HEK293 (cell line): ENCODE measurements around the gene PIP5K1B.

Experiments
- CTCF ChIA-PET: fragments of 350-600 bp; formaldehyde crosslinking; extraction: SDS; loops from one replicate; lab custom pipeline; 2021; ENCODE audit warnings: antibody characterized with exemption; lab: Yijun Ruan, JAX
- POLR2A ChIA-PET: fragments of 300-600 bp; formaldehyde crosslinking; extraction: SDS; loops from one replicate; lab custom pipeline; 2020; ENCODE audit warnings: antibody characterized with exemption, inconsistent platforms; lab: Yijun Ruan, JAX
- H3K27ac ChIP-seq: fragments of 200-500 bp; sonication (Bioruptor generic); 2 replicates; pipeline ENCODE4 v1.5.1; 2014; ENCODE audit warnings: low read depth, low read length, control low read depth, inconsistent platforms; ENCODE audit errors: extremely low read depth
- H3K36me3 ChIP-seq, 2 experiments: fragments of 200-500 bp in 1 of 2; sonication (Bioruptor generic) in 1 of 2; 1 replicate in 1 of 2; 2 replicates in 1 of 2; pipeline ENCODE4 v1.5.1; 2014 to 2017; ENCODE audit warnings: inconsistent platforms in 2 of 2, low read length in 2 of 2; ENCODE audit not compliant: control insufficient read depth in 2 of 2, insufficient read depth in 1 of 2
- H3K4me1 ChIP-seq: fragments of 200-500 bp; sonication (Bioruptor generic); 2 replicates; pipeline ENCODE4 v1.5.1; 2014; ENCODE audit warnings: mild to moderate bottlenecking, low read length, inconsistent platforms; ENCODE audit not compliant: control insufficient read depth, insufficient read depth
- H3K4me3 ChIP-seq: 2 replicates; pipeline ENCODE4 v1.5.1; 2011; ENCODE audit warnings: low read depth, mild to moderate bottlenecking, control low read depth, low read length, moderate library complexity
- H3K9me3 ChIP-seq: fragments of 200-500 bp; sonication (Bioruptor generic); 2 replicates; pipeline ENCODE4 v1.5.1; 2014; ENCODE audit warnings: low read depth, low read length, inconsistent platforms; ENCODE audit not compliant: control insufficient read depth, insufficient read depth
- REPIN1 ChIP-seq: fragments of 450-650 bp; formaldehyde crosslinking; IDR thresholded peaks from 2 replicates; pipeline ENCODE4 v1.5.1; 2017; ENCODE audit warnings: missing biosample characterization, missing genetic modification characterization, low read depth
- SP2 ChIP-seq: fragments of 450-650 bp; formaldehyde crosslinking; IDR thresholded peaks from 2 replicates; pipeline ENCODE4 v1.5.1; 2016; ENCODE audit warnings: missing biosample characterization, missing genetic modification characterization
- YY2 ChIP-seq: fragments of 450-650 bp; formaldehyde crosslinking; IDR thresholded peaks from 2 replicates; pipeline ENCODE4 v1.5.1; 2016; ENCODE audit warnings: missing biosample characterization, missing genetic modification characterization
- ZFP41 ChIP-seq: fragments of 450-650 bp; formaldehyde crosslinking; IDR thresholded peaks from 2 replicates; pipeline ENCODE4 v1.5.1; 2016; ENCODE audit warnings: missing biosample characterization, missing genetic modification characterization, borderline replicate concordance
- ZFP69B ChIP-seq: fragments of 450-650 bp; formaldehyde crosslinking; IDR thresholded peaks from 2 replicates; pipeline ENCODE4 v1.5.1; 2016; ENCODE audit warnings: missing biosample characterization, missing genetic modification characterization
- ZNF211 ChIP-seq: fragments of 450-650 bp; formaldehyde crosslinking; IDR thresholded peaks from 2 replicates; pipeline ENCODE4 v1.5.1; 2016; ENCODE audit warnings: low read depth, missing biosample characterization, missing genetic modification characterization
- ZNF239 ChIP-seq: fragments of 450-650 bp; formaldehyde crosslinking; IDR thresholded peaks from 2 replicates; pipeline ENCODE4 v1.5.1; 2016; ENCODE audit warnings: missing biosample characterization, missing genetic modification characterization
- ZNF335 ChIP-seq: fragments of 450-650 bp; formaldehyde crosslinking; conservative IDR thresholded peaks from 2 replicates; pipeline ENCODE4 v1.5.1; 2016; ENCODE audit warnings: missing biosample characterization, missing genetic modification characterization
- ZNF37A ChIP-seq: fragments of 450-650 bp; IDR thresholded peaks from 2 replicates; pipeline ENCODE4 v1.5.1; 2018; ENCODE audit warnings: missing biosample characterization, missing genetic modification characterization
- ZNF416 ChIP-seq: fragments of 450-650 bp; formaldehyde crosslinking; IDR thresholded peaks from 2 replicates; pipeline ENCODE4 v1.5.1; 2016; ENCODE audit warnings: missing biosample characterization, missing genetic modification characterization
- ZNF518A ChIP-seq: fragments of 450-650 bp; formaldehyde crosslinking; conservative IDR thresholded peaks from 2 replicates; pipeline ENCODE4 v1.5.1; 2016; ENCODE audit warnings: low read depth, missing biosample characterization, missing genetic modification characterization
- ZNF530 ChIP-seq: fragments of 450-650 bp; formaldehyde crosslinking; IDR thresholded peaks from 2 replicates; pipeline ENCODE4 v1.5.1; 2016; ENCODE audit warnings: low read depth, missing biosample characterization, missing genetic modification characterization
- ZNF600 ChIP-seq: fragments of 450-650 bp; formaldehyde crosslinking; IDR thresholded peaks from 2 replicates; pipeline ENCODE4 v1.5.1; 2016; ENCODE audit warnings: missing biosample characterization, missing genetic modification characterization
- ZNF677 ChIP-seq: fragments of 450-650 bp; IDR thresholded peaks from 2 replicates; pipeline ENCODE4 v1.5.0; 2018; ENCODE audit warnings: missing biosample characterization, mild to moderate bottlenecking, missing genetic modification characterization, moderate library complexity
- ZSCAN30 ChIP-seq: fragments of 450-650 bp; IDR thresholded peaks from 2 replicates; pipeline ENCODE4 v1.5.1; 2018; ENCODE audit warnings: missing biosample characterization, mild to moderate bottlenecking, missing genetic modification characterization, moderate library complexity
- ZSCAN5A ChIP-seq: fragments of 450-650 bp; formaldehyde crosslinking; IDR thresholded peaks from 2 replicates; pipeline ENCODE4 v1.5.1; 2016; ENCODE audit warnings: missing biosample characterization, missing genetic modification characterization
- TF ChIP-seq, protein P1 (sequence below): fragments of 450-650 bp; formaldehyde crosslinking; IDR thresholded peaks from 2 replicates; pipeline ENCODE4 v1.5.0; 2017; ENCODE audit warnings: missing biosample characterization, missing genetic modification characterization, borderline replicate concordance
- TF ChIP-seq, protein P2 (sequence below): fragments of 450-650 bp; formaldehyde crosslinking; IDR thresholded peaks from 2 replicates; pipeline ENCODE4 v1.5.1; 2016; ENCODE audit warnings: missing biosample characterization, missing genetic modification characterization, borderline replicate concordance

PIP5K1B gene

GRCh38 chr9:68940573-68940972 lies 235.5 kb downstream of the PIP5K1B start (continued):
- TF ChIP-seq, protein P1, sequence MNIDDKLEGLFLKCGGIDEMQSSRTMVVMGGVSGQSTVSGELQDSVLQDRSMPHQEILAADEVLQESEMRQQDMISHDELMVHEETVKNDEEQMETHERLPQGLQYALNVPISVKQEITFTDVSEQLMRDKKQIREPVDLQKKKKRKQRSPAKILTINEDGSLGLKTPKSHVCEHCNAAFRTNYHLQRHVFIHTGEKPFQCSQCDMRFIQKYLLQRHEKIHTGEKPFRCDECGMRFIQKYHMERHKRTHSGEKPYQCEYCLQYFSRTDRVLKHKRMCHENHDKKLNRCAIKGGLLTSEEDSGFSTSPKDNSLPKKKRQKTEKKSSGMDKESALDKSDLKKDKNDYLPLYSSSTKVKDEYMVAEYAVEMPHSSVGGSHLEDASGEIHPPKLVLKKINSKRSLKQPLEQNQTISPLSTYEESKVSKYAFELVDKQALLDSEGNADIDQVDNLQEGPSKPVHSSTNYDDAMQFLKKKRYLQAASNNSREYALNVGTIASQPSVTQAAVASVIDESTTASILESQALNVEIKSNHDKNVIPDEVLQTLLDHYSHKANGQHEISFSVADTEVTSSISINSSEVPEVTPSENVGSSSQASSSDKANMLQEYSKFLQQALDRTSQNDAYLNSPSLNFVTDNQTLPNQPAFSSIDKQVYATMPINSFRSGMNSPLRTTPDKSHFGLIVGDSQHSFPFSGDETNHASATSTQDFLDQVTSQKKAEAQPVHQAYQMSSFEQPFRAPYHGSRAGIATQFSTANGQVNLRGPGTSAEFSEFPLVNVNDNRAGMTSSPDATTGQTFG (tag by site-specific recombination) = no peak
- TF ChIP-seq ZFP69B (tag by site-specific recombination) (no peak), ZNF600 (tag by site-specific recombination) (no peak), ZFP41 (tag by site-specific recombination) (no peak)
- TF ChIP-seq, protein P2, sequence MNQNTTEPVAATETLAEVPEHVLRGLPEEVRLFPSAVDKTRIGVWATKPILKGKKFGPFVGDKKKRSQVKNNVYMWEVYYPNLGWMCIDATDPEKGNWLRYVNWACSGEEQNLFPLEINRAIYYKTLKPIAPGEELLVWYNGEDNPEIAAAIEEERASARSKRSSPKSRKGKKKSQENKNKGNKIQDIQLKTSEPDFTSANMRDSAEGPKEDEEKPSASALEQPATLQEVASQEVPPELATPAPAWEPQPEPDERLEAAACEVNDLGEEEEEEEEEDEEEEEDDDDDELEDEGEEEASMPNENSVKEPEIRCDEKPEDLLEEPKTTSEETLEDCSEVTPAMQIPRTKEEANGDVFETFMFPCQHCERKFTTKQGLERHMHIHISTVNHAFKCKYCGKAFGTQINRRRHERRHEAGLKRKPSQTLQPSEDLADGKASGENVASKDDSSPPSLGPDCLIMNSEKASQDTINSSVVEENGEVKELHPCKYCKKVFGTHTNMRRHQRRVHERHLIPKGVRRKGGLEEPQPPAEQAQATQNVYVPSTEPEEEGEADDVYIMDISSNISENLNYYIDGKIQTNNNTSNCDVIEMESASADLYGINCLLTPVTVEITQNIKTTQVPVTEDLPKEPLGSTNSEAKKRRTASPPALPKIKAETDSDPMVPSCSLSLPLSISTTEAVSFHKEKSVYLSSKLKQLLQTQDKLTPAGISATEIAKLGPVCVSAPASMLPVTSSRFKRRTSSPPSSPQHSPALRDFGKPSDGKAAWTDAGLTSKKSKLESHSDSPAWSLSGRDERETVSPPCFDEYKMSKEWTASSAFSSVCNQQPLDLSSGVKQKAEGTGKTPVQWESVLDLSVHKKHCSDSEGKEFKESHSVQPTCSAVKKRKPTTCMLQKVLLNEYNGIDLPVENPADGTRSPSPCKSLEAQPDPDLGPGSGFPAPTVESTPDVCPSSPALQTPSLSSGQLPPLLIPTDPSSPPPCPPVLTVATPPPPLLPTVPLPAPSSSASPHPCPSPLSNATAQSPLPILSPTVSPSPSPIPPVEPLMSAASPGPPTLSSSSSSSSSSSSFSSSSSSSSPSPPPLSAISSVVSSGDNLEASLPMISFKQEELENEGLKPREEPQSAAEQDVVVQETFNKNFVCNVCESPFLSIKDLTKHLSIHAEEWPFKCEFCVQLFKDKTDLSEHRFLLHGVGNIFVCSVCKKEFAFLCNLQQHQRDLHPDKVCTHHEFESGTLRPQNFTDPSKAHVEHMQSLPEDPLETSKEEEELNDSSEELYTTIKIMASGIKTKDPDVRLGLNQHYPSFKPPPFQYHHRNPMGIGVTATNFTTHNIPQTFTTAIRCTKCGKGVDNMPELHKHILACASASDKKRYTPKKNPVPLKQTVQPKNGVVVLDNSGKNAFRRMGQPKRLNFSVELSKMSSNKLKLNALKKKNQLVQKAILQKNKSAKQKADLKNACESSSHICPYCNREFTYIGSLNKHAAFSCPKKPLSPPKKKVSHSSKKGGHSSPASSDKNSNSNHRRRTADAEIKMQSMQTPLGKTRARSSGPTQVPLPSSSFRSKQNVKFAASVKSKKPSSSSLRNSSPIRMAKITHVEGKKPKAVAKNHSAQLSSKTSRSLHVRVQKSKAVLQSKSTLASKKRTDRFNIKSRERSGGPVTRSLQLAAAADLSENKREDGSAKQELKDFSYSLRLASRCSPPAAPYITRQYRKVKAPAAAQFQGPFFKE (tag by site-specific recombination) = no peak

DNA sequence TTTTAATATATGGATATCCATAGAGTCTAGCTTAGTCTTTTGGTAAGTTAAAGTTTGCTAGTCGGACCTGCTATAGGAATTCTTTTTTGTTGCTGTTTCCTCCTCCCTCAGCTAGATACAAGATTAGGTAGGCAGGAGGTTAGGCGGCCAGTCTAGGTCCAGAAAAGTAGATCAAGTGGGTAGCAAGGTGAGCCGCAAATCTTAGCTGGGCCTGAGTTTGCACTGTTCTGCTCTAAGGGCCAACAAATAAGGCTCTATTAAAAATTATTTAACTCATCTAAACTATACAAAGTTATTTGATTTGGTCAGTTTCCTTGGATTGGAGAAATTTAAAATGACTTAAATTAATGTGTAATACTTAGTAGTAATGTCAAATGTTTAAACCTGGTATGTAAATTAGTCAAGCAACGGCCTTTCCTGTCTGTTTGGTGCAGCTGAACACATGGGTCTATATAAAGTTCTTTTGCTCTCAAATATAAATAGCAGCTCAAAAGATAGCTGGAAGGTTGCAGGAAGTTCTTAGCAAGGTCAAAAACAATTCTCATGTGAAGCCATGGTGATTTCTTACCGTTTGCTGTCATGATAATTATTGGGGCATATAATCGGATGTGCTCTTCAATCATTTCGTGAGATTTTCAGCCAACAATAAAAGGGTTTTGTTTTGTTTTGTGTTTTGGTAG lies 236.9 kb downstream of the PIP5K1B start:
- TF ChIP-seq SP2 (tag by site-specific recombination) (no peak), ZNF37A (tag by site-specific recombination) (no peak), ZNF335 (tag by site-specific recombination) (no peak), ZNF416 (tag by site-specific recombination) (no peak), ZNF677 (tag by site-specific recombination) (no peak)
- TF ChIP-seq, all 188 proteins: peak for 0
- Histone ChIP-seq H3K4me3 (no peak overlapping the region), H3K27ac (no peak overlapping the region), H3K9me3 (no peaks in the 10 kb centered on the region), H3K4me1 (no peaks in the 10 kb centered on the region), H3K36me3 (no peaks in the 10 kb centered on the region)
- ChIA-PET POLR2A (no interaction called here), CTCF (interaction anchor here (0.5 kb wide), 1 partner anchor 10 kb away, joined by 3 read pairs; no protein-coding TSS in a partner anchor)

DNA sequence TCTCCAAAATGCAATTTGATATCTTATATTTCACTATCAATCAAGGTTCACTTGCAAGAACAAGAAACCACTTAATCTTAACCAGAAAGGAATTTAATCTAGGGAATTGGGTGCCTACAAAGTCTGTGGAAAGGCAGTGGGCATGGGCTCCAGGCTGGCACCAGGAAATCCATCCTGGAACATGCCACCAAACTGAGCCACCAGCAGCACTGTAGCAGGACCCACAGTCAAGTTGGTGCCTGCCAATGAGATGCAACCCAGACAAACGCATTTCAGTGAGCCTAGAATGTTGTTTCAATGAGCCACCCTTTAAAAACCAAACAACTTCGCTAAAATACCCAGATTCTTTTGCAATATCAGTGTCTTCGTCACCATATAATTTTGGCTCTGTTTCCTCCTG lies 237.8 kb downstream of the PIP5K1B start:
- Histone ChIP-seq H3K27ac (no peak overlapping the region), H3K9me3 (no peaks in the 10 kb centered on the region), H3K36me3 (no peaks in the 10 kb centered on the region), H3K4me3 (no peak overlapping the region), H3K4me1 (no peaks in the 10 kb centered on the region)
- CTCF ChIA-PET = no interaction called here
- POLR2A ChIA-PET = no interaction called here
- TF ChIP-seq ZSCAN5A (no peak), ZNF239 (tag by site-specific recombination) (no peak), ZSCAN30 (tag by site-specific recombination) (no peak), ZNF518A (tag by site-specific recombination) (no peak), ZNF530 (tag by site-specific recombination) (no peak), REPIN1 (tag by site-specific recombination) (no peak), ZNF211 (tag by site-specific recombination) (no peak), YY2 (tag by site-specific recombination) (no peak)
